Fibroblast of the aortic adventitia (primary cell): Measurements from ENCODE around the gene BRAT1. TPM values are rescaled to one million over a fixed set of nuclear protein-coding genes. Genes with fewer than 3 reads are reported as not detected.

Source experiments
- DNase-seq: peaks from one replicate; pipeline ENCODE4 v3.0.0-alpha.2; 2010; ENCODE audit warnings: low read depth
- H3K4me3 ChIP-seq: 2 replicates; pipeline ENCODE4 v1.5.1; 2011; ENCODE audit warnings: low read depth, mild to moderate bottlenecking, control low read depth, low read length, moderate library complexity
- CTCF ChIP-seq: IDR thresholded peaks from 2 replicates; pipeline ENCODE4 v1.5.1; 2011; ENCODE audit warnings: mild to moderate bottlenecking, low read length, control low read depth, inconsistent platforms; ENCODE audit not compliant: insufficient read depth
- total RNA-seq: library from RNA; depleted of rRNA; stranded (reverse); fragments of >200 nt; gene quantifications from 2 replicates; pipeline ENCODE4 v1.2.3, GENCODE V29; 2012; ENCODE audit warnings: low replicate concordance

Gene BRAT1
- total RNA-seq, 1 donor, result 22.3 TPM

- no peak for TF ChIP-seq CTCF
- DNase-seq, result no peak
- no peak overlapping the region for H3K4me3 ChIP-seq
Measured at GRCh38 chr7:2522780-2523433, 32.4 kb downstream of the BRAT1 start.

- no peak overlapping the region for H3K4me3 ChIP-seq
- DNase-seq, result no peak
- TF ChIP-seq CTCF, result no peak
Measured at GRCh38 chr7:2521952-2522591, 33.3 kb downstream of the BRAT1 start.

- no peak overlapping the region for H3K4me3 ChIP-seq
- TF ChIP-seq CTCF, result no peak
- no peak for DNase-seq
Measured at GRCh38 chr7:2521341-2521745, 34.0 kb downstream of the BRAT1 start.

GRCh38 chr7:2520761-2521290, 34.5 kb downstream of the BRAT1 start:
- TF ChIP-seq CTCF, result no peak
- DNase-seq, result no peak
- no peak overlapping the region for H3K4me3 ChIP-seq

GRCh38 chr7:2520131-2520760, 35.1 kb downstream of the BRAT1 start:
- no peak for DNase-seq
- no peak overlapping the region for H3K4me3 ChIP-seq
- no peak for TF ChIP-seq CTCF

- peak within 1 kb of the TSS; percentile 58 for H3K4me3 ChIP-seq
- peak; percentile 68 for DNase-seq
- no peak for TF ChIP-seq CTCF
Measured at GRCh38 chr7:2519119-2519930, 36.0 kb downstream of the BRAT1 start, which contains the start of gene LFNG. Gene LFNG, plus strand, starts transcription at chr7:2519774. Its CDS starts 88 bp downstream, at chr7:2519862.
